Activated CD4-positive, alpha-beta T cell treated with anti-CD3 and anti-CD28 coated beads, Interleukin-2, amount 10 ng/mL, durations not matched to agents 7 days and 5 days (primary cell): ENCODE measurements around the gene UTP4. TPM values are rescaled to one million over a fixed set of nuclear protein-coding genes. Genes with fewer than 3 reads are reported as not detected.
"Not testable (repeated sequence)": the region's sequence is repeated elsewhere in the genome, so short reads cannot be mapped to it uniquely, and the experiment has no call there.

Experiments
- CTCF ChIA-PET: fragments of 350-600 bp; sonication (Branson Sonifier 250); formaldehyde crosslinking; loops from one replicate; lab custom pipeline; 2021; ENCODE audit warnings: antibody characterized with exemption; lab: Charles Lee
- POLR2A ChIA-PET: fragments of 350-600 bp; sonication (Branson Sonifier 250); formaldehyde crosslinking; loops from one replicate; lab custom pipeline; 2021; ENCODE audit warnings: antibody characterized with exemption; lab: Charles Lee
- DNase-seq: peaks from one replicate; pipeline ENCODE4 v3.0.0-alpha.2; 2020
- H3K27ac Mint-ChIP-seq: one replicate; pipeline ENCODE4 v1.8.0; 2021; ENCODE audit warnings: mild to moderate bottlenecking, moderate library complexity, mixed read lengths
- H3K27me3 Mint-ChIP-seq: one replicate; pipeline ENCODE4 v1.8.0; 2021; ENCODE audit warnings: mixed read lengths
- H3K36me3 Mint-ChIP-seq: one replicate; pipeline ENCODE4 v1.8.0; 2021; ENCODE audit warnings: low read depth, mixed read lengths
- H3K4me1 Mint-ChIP-seq: one replicate; pipeline ENCODE4 v1.8.0; 2021; ENCODE audit warnings: mixed read lengths
- H3K4me3 Mint-ChIP-seq: one replicate; pipeline ENCODE4 v1.8.0; 2021; ENCODE audit warnings: mild to moderate bottlenecking, moderate library complexity, mixed read lengths
- H3K9me3 Mint-ChIP-seq: one replicate; pipeline ENCODE4 v1.8.0; 2021; ENCODE audit warnings: mixed read lengths
- total RNA-seq, 2 experiments: library from RNA; stranded (reverse); gene quantifications; one replicate each; pipeline ENCODE4 v1.2.3, GENCODE V29; 2021

UTP4 gene
- total RNA-seq, 2 experiments from 2014 or later, result 51.8 to 53.2 TPM

GRCh38 chr16:69124406-69124805, 8.0 kb upstream of the UTP4 start:
- H3K4me1 Mint-ChIP-seq, result peaks cover 22% of the 10 kb centered on the region
- H3K9me3 Mint-ChIP-seq, DNase-seq, H3K27ac Mint-ChIP-seq, H3K4me3 Mint-ChIP-seq, POLR2A ChIA-PET, H3K27me3 Mint-ChIP-seq: not testable (repeated sequence)
- CTCF ChIA-PET, result interaction anchor here (0.6 to 2.4 kb wide), 15 partner anchors 9 to 1560 kb away, joined by 3 to 16 read pairs (median 4); partner anchors contain the start of genes CHTF8 and UTP4
- peaks cover 20% of the 10 kb centered on the region for H3K36me3 Mint-ChIP-seq

GRCh38 chr16:69124961-69125360, 7.5 kb upstream of the UTP4 start:
- H3K36me3 Mint-ChIP-seq, result peaks cover 20% of the 10 kb centered on the region
- H3K27ac Mint-ChIP-seq, POLR2A ChIA-PET: not testable (repeated sequence)

DNA sequence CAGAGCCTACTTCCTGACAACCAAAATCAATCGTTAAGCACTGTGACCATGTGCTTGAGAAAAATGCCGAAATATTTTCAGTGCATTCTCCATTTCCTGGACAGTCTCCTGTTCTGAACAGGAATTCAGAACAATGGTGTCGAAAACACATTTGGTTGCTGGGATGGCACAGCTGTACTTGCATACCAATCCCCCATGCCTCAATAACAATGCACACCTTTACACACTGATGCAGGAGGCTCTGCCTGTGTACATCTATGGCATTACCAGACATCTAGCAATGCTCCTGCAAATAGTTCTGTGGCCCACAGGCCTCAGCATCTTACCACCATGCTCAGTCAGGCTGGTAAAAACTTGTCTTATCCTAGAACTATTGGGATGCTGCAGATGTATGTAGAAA, 6.2 kb upstream of the UTP4 start:
- Mint-ChIP-seq H3K9me3 (no peaks in the 10 kb centered on the region), H3K36me3 (peaks cover 11% of the 10 kb centered on the region), H3K4me3 (no peak overlapping the region), H3K27ac (no peak overlapping the region), H3K27me3 (no peaks in the 10 kb centered on the region), H3K4me1 (peaks cover 40% of the 10 kb centered on the region)
- DNase-seq, result no peak
- CTCF ChIA-PET, result no interaction called here
- POLR2A ChIA-PET, result no interaction called here

More at GRCh38 chr16:69124961-69125360, 7.5 kb upstream of the UTP4 start:
- not testable (repeated sequence) for H3K27me3 Mint-ChIP-seq, H3K4me3 Mint-ChIP-seq, DNase-seq, H3K9me3 Mint-ChIP-seq
- peaks cover 28% of the 10 kb centered on the region for H3K4me1 Mint-ChIP-seq
- CTCF ChIA-PET, result interaction anchor here (0.6 to 2.4 kb wide), 9 partner anchors 8 to 604 kb away, joined by 3 to 16 read pairs (median 6); partner anchors contain the start of genes CHTF8 and UTP4

- DNase-seq, POLR2A ChIA-PET, H3K27me3 Mint-ChIP-seq, H3K36me3 Mint-ChIP-seq, H3K27ac Mint-ChIP-seq, H3K9me3 Mint-ChIP-seq, H3K4me3 Mint-ChIP-seq: not testable (repeated sequence)
- peaks cover 43% of the 10 kb centered on the region for H3K4me1 Mint-ChIP-seq
- CTCF ChIA-PET, result interaction anchor here (0.6 to 1.1 kb wide), 2 partner anchors 139 to 147 kb away, joined by 3 read pairs; no protein-coding TSS in a partner anchor
Measured at GRCh38 chr16:69126801-69127200, 5.6 kb upstream of the UTP4 start.

- Mint-ChIP-seq H3K27ac (no peak overlapping the region), H3K4me1 (peaks cover 47% of the 10 kb centered on the region), H3K36me3 (peaks cover 8% of the 10 kb centered on the region), H3K9me3 (no peaks in the 10 kb centered on the region), H3K27me3 (no peaks in the 10 kb centered on the region), H3K4me3 (no peak overlapping the region)
- ChIA-PET POLR2A (no interaction called here), CTCF (interaction anchor here (0.8 to 1.1 kb wide), 2 partner anchors 15 to 137 kb away, joined by 3 read pairs; no protein-coding TSS in a partner anchor)
- DNase-seq, result no peak
Measured at GRCh38 chr16:69127966-69128510, 4.4 kb upstream of the UTP4 start.

DNA sequence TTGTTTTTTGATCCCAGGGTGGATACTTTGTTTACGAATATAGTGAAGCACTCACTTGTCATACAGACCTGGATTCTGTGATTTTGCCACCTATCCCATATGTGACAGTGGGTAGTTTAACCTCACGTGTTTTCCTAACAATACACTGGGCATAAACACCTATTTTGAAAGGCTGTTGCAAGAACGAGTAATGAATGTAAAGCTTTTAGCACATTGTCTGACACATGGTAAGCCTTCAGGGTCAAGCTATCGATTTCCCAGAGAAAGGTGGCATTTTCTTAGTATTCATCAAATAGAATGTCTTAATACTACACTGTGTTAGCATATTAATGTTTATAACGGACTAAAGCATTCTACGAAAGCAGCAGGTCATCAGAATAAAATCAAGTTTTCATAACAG, 2.0 kb upstream of the UTP4 start:
- Mint-ChIP-seq H3K27me3 (no peaks in the 10 kb centered on the region), H3K9me3 (no peaks in the 10 kb centered on the region), H3K27ac (no peak overlapping the region), H3K4me1 (peaks cover 61% of the 10 kb centered on the region), H3K36me3 (peaks cover 19% of the 10 kb centered on the region), H3K4me3 (peak overlapping the region; percentile 96)
- ChIA-PET CTCF (no interaction called here), POLR2A (no interaction called here)
- no peak for DNase-seq

DNA sequence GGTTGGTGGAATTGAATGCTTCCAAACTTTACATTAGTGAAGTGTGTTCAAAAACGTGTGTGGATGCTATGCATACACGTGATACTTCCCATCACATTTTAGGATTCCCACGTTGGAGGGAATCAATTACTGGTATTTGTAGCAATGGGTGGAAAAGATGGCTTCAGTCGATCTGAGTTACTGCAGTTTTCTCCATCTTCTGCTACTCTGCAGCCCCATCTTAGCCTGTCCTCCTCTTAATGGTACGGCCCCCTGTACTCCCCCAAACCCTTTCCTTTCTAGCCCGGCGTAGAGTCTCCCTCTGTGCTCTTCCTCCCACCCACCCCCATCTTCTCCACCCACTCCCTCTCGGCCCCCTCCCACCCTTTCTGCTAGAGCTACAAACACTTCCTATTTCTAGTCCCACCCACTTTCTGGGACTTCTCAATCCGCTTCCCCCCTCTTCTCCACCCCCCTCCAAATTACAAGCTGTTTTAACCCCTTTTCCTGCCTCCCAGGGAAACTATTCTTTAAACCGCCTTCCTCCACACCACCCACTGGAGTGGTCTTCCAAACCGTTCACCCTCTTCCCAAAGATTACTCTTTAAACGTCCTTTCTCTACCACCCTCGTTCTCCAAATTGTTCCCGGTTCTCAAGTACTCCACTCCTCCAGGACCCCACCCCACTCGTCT, 1.1 kb upstream of the UTP4 start:
- peaks cover 55% of the 10 kb centered on the region for H3K4me1 Mint-ChIP-seq
- no peaks in the 10 kb centered on the region for H3K27me3 Mint-ChIP-seq
- H3K27ac Mint-ChIP-seq, result peak overlapping the region; percentile 87
- ChIA-PET POLR2A (no interaction called here), CTCF (no interaction called here)
- H3K4me3 Mint-ChIP-seq, result peak overlapping the region; percentile 96
- H3K36me3 Mint-ChIP-seq, result peaks cover 19% of the 10 kb centered on the region
- H3K9me3 Mint-ChIP-seq, result no peaks in the 10 kb centered on the region
- peak; percentile 15 for DNase-seq

DNA sequence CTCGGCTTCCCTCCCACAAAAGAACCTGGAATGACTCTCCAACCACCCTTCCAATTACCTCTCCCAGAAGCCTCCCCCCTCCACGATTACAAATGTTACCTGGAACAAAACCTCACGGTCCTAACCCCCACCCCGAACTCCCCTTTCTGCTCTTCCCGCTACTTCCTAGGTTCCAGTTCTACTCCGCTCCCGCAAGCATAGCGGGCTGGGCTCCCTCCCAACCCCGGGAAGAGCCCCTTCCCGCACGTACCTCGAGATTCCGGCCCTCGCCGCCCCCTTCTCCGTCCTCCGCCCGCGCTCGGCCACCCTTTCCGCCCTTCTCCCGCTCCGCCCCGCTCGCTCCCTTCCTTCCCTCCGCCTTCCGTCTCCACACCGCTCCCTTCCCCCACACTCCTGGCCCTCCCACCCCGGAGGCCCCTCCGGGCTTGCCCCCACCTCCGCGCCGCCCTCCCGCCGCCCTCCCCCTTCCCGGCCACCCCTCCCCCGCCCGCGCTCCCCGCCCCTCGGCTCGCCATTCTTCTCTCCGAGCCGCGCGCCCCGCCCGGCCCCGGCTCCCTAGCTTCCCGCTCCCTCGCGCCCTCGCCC, 518 bp upstream of the UTP4 start:
- DNase-seq, result peak; percentile 75
- Mint-ChIP-seq H3K4me1 (peaks cover 56% of the 10 kb centered on the region), H3K9me3 (no peaks in the 10 kb centered on the region), H3K4me3 (peak overlapping the region; percentile 96), H3K36me3 (peaks cover 24% of the 10 kb centered on the region), H3K27me3 (no peaks in the 10 kb centered on the region), H3K27ac (peak overlapping the region; percentile 93)
- ChIA-PET CTCF (interaction anchor here (0.6 to 2.5 kb wide), 2 partner anchors 8 to 186 kb away, joined by 4 to 11 read pairs; no protein-coding TSS in a partner anchor), POLR2A (no interaction called here)

GRCh38 chr16:69133373-69133954, 1.0 kb downstream of the UTP4 start:
- ChIA-PET POLR2A (no interaction called here), CTCF (interaction anchor here (0.6 to 2.5 kb wide), 5 partner anchors 10 to 205 kb away, joined by 3 to 11 read pairs (median 4); no protein-coding TSS in a partner anchor)
- H3K27me3 Mint-ChIP-seq, result no peaks in the 10 kb centered on the region
- H3K27ac Mint-ChIP-seq, result peak overlapping the region; percentile 93
- no peaks in the 10 kb centered on the region for H3K9me3 Mint-ChIP-seq
- peaks cover 32% of the 10 kb centered on the region for H3K36me3 Mint-ChIP-seq
- no peak for DNase-seq
- peaks cover 58% of the 10 kb centered on the region for H3K4me1 Mint-ChIP-seq
- H3K4me3 Mint-ChIP-seq, result peak overlapping the region; percentile 96

DNA sequence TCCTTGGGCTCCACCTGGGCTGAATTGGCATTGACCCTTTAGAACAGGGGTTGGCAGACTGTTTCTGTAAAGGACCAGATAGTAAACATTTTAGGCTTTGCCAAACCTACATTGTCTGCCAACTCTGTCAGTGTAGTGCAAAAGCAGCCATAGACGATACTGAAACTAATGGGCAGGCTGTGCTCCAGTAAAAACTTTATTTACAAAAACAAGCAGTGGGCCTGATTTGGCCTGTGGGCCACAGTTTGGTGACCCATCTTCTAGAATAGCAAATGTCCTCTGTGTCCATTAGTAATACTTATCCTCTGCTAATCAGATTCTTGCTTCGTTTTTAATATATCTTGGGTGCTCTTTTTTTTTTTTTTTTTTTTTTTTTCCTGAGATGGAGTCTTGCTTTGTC, 6.2 kb downstream of the UTP4 start:
- peaks cover 26% of the 10 kb centered on the region for H3K4me1 Mint-ChIP-seq
- no peak overlapping the region for H3K27ac Mint-ChIP-seq
- H3K4me3 Mint-ChIP-seq, result no peak overlapping the region
- no peaks in the 10 kb centered on the region for H3K9me3 Mint-ChIP-seq
- CTCF ChIA-PET, result no interaction called here
- H3K27me3 Mint-ChIP-seq, result no peaks in the 10 kb centered on the region
- POLR2A ChIA-PET, result no interaction called here
- DNase-seq, result no peak
- peaks cover 64% of the 10 kb centered on the region for H3K36me3 Mint-ChIP-seq

GRCh38 chr16:69139464-69139863, 7.0 kb downstream of the UTP4 start:
- DNase-seq, H3K9me3 Mint-ChIP-seq, POLR2A ChIA-PET, H3K4me3 Mint-ChIP-seq, H3K27ac Mint-ChIP-seq, H3K27me3 Mint-ChIP-seq: not testable (repeated sequence)
- H3K36me3 Mint-ChIP-seq, result peaks cover 60% of the 10 kb centered on the region
- peaks cover 19% of the 10 kb centered on the region for H3K4me1 Mint-ChIP-seq
- CTCF ChIA-PET, result interaction anchor here (0.9 to 1.8 kb wide), 3 partner anchors 11 to 146 kb away, joined by 3 to 5 read pairs (median 3); no protein-coding TSS in a partner anchor

DNA sequence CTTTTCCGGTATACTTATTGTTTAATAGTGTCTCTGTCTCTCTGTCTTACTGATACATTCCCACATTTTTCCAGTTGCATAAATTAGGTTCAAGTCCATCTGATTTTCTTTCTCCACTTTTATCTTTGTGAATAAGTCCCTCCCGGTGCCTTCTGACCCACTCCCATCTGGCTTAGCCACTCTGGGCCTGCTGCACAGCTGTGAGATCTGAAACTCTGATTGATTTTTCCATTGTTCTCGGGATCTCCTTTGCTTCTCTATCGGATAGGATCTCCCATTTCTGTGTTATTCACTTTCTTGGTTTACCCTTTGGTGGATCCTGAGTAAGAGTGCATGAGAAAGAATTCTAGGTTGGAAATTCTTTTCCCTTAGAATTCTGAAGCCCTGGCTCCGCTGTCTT, 8.6 kb downstream of the UTP4 start:
- peaks cover 13% of the 10 kb centered on the region for H3K4me1 Mint-ChIP-seq
- ChIA-PET CTCF (interaction anchor here (0.6 to 1.8 kb wide), 2 partner anchors 9 to 1871 kb away, joined by 5 to 6 read pairs; no protein-coding TSS in a partner anchor), POLR2A (no interaction called here)
- no peak for DNase-seq
- no peak overlapping the region for H3K4me3 Mint-ChIP-seq
- no peaks in the 10 kb centered on the region for H3K9me3 Mint-ChIP-seq
- H3K27me3 Mint-ChIP-seq, result no peaks in the 10 kb centered on the region
- H3K27ac Mint-ChIP-seq, result no peak overlapping the region
- peaks cover 61% of the 10 kb centered on the region for H3K36me3 Mint-ChIP-seq
